GM12878 (cell line): ENCODE data around the gene PPIP5K2. TPM values are rescaled to one million over a fixed set of nuclear protein-coding genes. Genes with fewer than 3 reads are reported as not detected.

ENCODE experiments used
- ATAC-seq: fragments of 200-7000 bp; cut with Tn5 transposase; 3 replicates; pipeline ENCODE4 v1.9.1; 2020; ENCODE audit warnings: mild to moderate bottlenecking, moderate library complexity
- BruUV-seq: library from RNA; stranded (reverse); fragments of 400-500 nt; replicated peaks from 2 replicates; lab custom pipeline; 2021; lab: Mats Ljungman, UMichigan
- CTCF ChIA-PET: fragments of 300-600 bp; sonication (Branson Sonifier 250); formaldehyde crosslinking; extraction: SDS; loops from one replicate; lab custom pipeline; 2021; ENCODE audit warnings: inconsistent platforms; lab: Yijun Ruan, JAX
- POLR2A ChIA-PET: fragments of 350-600 bp; formaldehyde crosslinking; extraction: SDS; loops from one replicate; lab custom pipeline; 2021; ENCODE audit warnings: inconsistent platforms; lab: Charles Lee
- RAD21 ChIA-PET: fragments of 300-600 bp; sonication (Branson Sonifier 250); formaldehyde crosslinking; loops from one replicate; lab custom pipeline; 2023; ENCODE audit warnings: antibody characterized with exemption; ENCODE audit not compliant: unreplicated experiment; lab: Charles Lee
- SMC1A ChIA-PET: fragments of 300-600 bp; sonication (Branson Sonifier 250); formaldehyde crosslinking; loops from one replicate; lab custom pipeline; 2023; ENCODE audit not compliant: unreplicated experiment, uncharacterized antibody; lab: Charles Lee
- DNase-seq: peaks from one replicate; pipeline ENCODE4 v3.0.0-alpha.2; 2011; ENCODE audit warnings: low read depth, low spot score
- FAIRE-seq: peaks from 3 replicates; lab custom pipeline; 2011; peaks lifted over from hg19 to GRCh38; lab: Jason Lieb, UNC
- H2AFZ ChIP-seq: 2 replicates; pipeline ENCODE4 v1.6.0; 2011; ENCODE audit warnings: low read depth, low read length, control low read depth; ENCODE audit not compliant: control insufficient read depth
- H3K27ac ChIP-seq: 2 replicates; pipeline ENCODE4 v1.5.1; 2011; ENCODE audit warnings: control low read depth; ENCODE audit not compliant: control insufficient read depth, insufficient read depth
- H3K27me3 ChIP-seq, 2 experiments: replicated peaks in 1 of 2; 2 replicates each; pipeline versions ENCODE4 v1.6.0 to v1.6.1; 2011; ENCODE audit warnings: low read length in 1 of 2; ENCODE audit not compliant: control insufficient read depth in 2 of 2, insufficient read depth in 2 of 2
- H3K36me3 ChIP-seq, 2 experiments: 2 replicates each; pipeline ENCODE4 v1.5.1; 2011; ENCODE audit warnings: low read length in 1 of 2; ENCODE audit not compliant: control insufficient read depth in 2 of 2, insufficient read depth in 2 of 2
- H3K4me1 ChIP-seq: 2 replicates; pipeline ENCODE4 v1.6.1; 2011; ENCODE audit warnings: mild to moderate bottlenecking, low read length, moderate library complexity, mixed read lengths; ENCODE audit not compliant: control insufficient read depth, insufficient read depth
- H3K4me2 ChIP-seq: 2 replicates; pipeline ENCODE4 v1.6.0; 2011; ENCODE audit warnings: control low read depth; ENCODE audit not compliant: control insufficient read depth, insufficient read depth
- H3K4me3 ChIP-seq: fragments of 200-600 bp; sonication (generic); 2 replicates; pipeline ENCODE4 v1.5.1; 2016
- H3K79me2 ChIP-seq: 2 replicates; pipeline ENCODE4 v1.6.0; 2011; ENCODE audit warnings: low read length; ENCODE audit not compliant: control insufficient read depth, insufficient read depth
- H3K9ac ChIP-seq: 2 replicates; pipeline ENCODE4 v1.8.0; 2011; ENCODE audit warnings: low read length, control low read depth, mixed read lengths; ENCODE audit not compliant: control insufficient read depth, insufficient read depth
- H3K9me3 ChIP-seq: replicated peaks from 3 replicates; pipeline ENCODE4 v1.5.1; 2011; ENCODE audit warnings: mild to moderate bottlenecking, low read length; ENCODE audit not compliant: control insufficient read depth, insufficient read depth
- H4K20me1 ChIP-seq: 2 replicates; pipeline ENCODE4 v1.6.0; 2011; ENCODE audit not compliant: control insufficient read depth, insufficient read depth
- CBFB ChIP-seq: IDR thresholded peaks from 2 replicates; pipeline ENCODE4 v1.6.1; 2016; ENCODE audit warnings: antibody characterized with exemption, low read depth
- FOS ChIP-seq: IDR thresholded peaks from 3 replicates; pipeline ENCODE4 v1.6.1; 2011; ENCODE audit warnings: borderline replicate concordance; ENCODE audit not compliant: insufficient read length; ENCODE audit errors: extremely low read depth
- HDAC6 ChIP-seq: fragments of 200-600 bp; sonication (generic); IDR thresholded peaks from one replicate; pipeline ENCODE4 v1.8.0; 2017; ENCODE audit warnings: antibody characterized with exemption; ENCODE audit not compliant: unreplicated experiment
- JUND ChIP-seq: IDR thresholded peaks from 2 replicates; pipeline ENCODE4 v1.6.1; 2012; ENCODE audit warnings: low read depth, mild to moderate bottlenecking, low read length, improper control_type of control experiment, moderate library complexity
- MYC ChIP-seq: IDR thresholded peaks from 2 replicates; pipeline ENCODE4 v1.6.1; 2011; ENCODE audit warnings: mild to moderate bottlenecking, low read length, moderate library complexity, inconsistent platforms; ENCODE audit not compliant: insufficient read depth, insufficient replicate concordance, insufficient read length, severe bottlenecking
- NR2C2 ChIP-seq: IDR thresholded peaks from 2 replicates; pipeline ENCODE4 v1.6.1; 2011; ENCODE audit warnings: borderline replicate concordance, low read depth; ENCODE audit not compliant: control insufficient read depth, insufficient read length
- NRF1 ChIP-seq: conservative IDR thresholded peaks from 2 replicates; pipeline ENCODE4 v1.6.1; 2011; ENCODE audit warnings: mild to moderate bottlenecking, low read depth, low read length, improper control_type of control experiment
- SIN3A ChIP-seq: IDR thresholded peaks from 2 replicates; pipeline ENCODE4 v1.6.1; 2012; ENCODE audit warnings: low read depth, low read length, improper control_type of control experiment
- SMARCA5 ChIP-seq: fragments of 450-650 bp; IDR thresholded peaks from 2 replicates; pipeline ENCODE4 v1.6.1; 2017; ENCODE audit warnings: mild to moderate bottlenecking
- SMC3 ChIP-seq: IDR thresholded peaks from 2 replicates; pipeline ENCODE4 v1.6.1; 2011; ENCODE audit warnings: low read length, improper control_type of control experiment, borderline replicate concordance
- SP1 ChIP-seq: IDR thresholded peaks from one replicate; pipeline ENCODE4 v1.6.1; 2011; ENCODE audit warnings: low read depth, low read length
- SREBF2 ChIP-seq: IDR thresholded peaks from 2 replicates; pipeline ENCODE4 v1.6.1; 2012; ENCODE audit warnings: mild to moderate bottlenecking, low read length
- SUPT20H ChIP-seq: IDR thresholded peaks from 2 replicates; pipeline ENCODE4 v1.6.1; 2011; ENCODE audit warnings: low read depth, mild to moderate bottlenecking, low read length, moderate library complexity, borderline replicate concordance; ENCODE audit not compliant: control insufficient read depth
- TARDBP ChIP-seq: IDR thresholded peaks from 2 replicates; pipeline ENCODE4 v1.6.1; 2016; ENCODE audit warnings: borderline replicate concordance
- ZNF207 ChIP-seq: fragments of 450-650 bp; IDR thresholded peaks from 2 replicates; pipeline ENCODE4 v1.6.1; 2014; ENCODE audit warnings: antibody characterized with exemption, mild to moderate bottlenecking, borderline replicate concordance
- WGBS: methylation state at CpG from one replicate; pipeline ENCODE4 v1.1.6; 2016; ENCODE audit warnings: low lambda C conversion rate; ENCODE audit not compliant: insufficient replicate concordance, insufficient coverage; ENCODE audit errors: missing lambda C conversion rate; 5-methylcytosine and 5-hydroxymethylcytosine counted together
- in situ Hi-C: fragments of 300-500 bp; cut with MboI; formaldehyde crosslinking; loops from 9 replicates; pipeline ENCODE4 v1.14.3; 2018; ENCODE audit warnings: mixed read lengths
- intact Hi-C: fragments of 100-400 bp; cut with micrococcal nuclease; formaldehyde crosslinking; loops from one replicate; pipeline ENCODE4 v1.14.2; 2022; ENCODE audit not compliant: unreplicated experiment
- polyA plus RNA-seq, 11 experiments: library from polyadenylated mRNA; depleted of rRNA in 4 of 11; unstranded in 6 of 11; stranded (reverse) in 5 of 11; fragments of >200 nt; fragmentation: Nextera tagmentation in 4 of 11; fragmentation: Illumina TruSeq in 1 of 11; extraction: Ambion mirVana in 4 of 11; extraction: Trizol in 1 of 11; gene quantifications; 1 replicate in 1 of 11; 2 replicates in 10 of 11; pipeline versions ENCODE4 v1.2.1 to v1.2.3, GENCODE V29; 2011 to 2016; ENCODE audit warnings: inconsistent platforms in 2 of 11, missing spikeins in 2 of 11, low read depth in 1 of 11
- total RNA-seq, 4 experiments: library from RNA; depleted of rRNA in 3 of 4; stranded (reverse); fragments of >200 nt in 3 of 4; fragmentation: Illumina TruSeq in 1 of 4; extraction: Trizol in 1 of 4; gene quantifications; 2 replicates each; pipeline versions ENCODE4 v1.2.1 to v1.2.3, GENCODE V29; 2013 to 2021
- TF ChIP-seq, protein P1 (sequence below): fragments of 150-350 bp; IDR thresholded peaks from 2 replicates; pipeline ENCODE4 v1.6.1; 2014; ENCODE audit warnings: mild to moderate bottlenecking, low read depth, low read length
- TF ChIP-seq, protein P2 (sequence below): fragments of 450-650 bp; IDR thresholded peaks from 2 replicates; pipeline ENCODE4 v1.6.1; 2016; ENCODE audit warnings: mild to moderate bottlenecking
- TF ChIP-seq, protein P3 (sequence below): fragments of 150-350 bp; IDR thresholded peaks from 2 replicates; pipeline ENCODE4 v1.6.1; 2016; ENCODE audit warnings: low read depth, low read length

Gene PPIP5K2
- total and polyA plus RNA-seq, 10 of the 15 experiments (the other 5 are each of a cell fraction or from before 2014, with no cell fraction given) = 27.7 to 87.3 (median 58.6) TPM

DNA sequence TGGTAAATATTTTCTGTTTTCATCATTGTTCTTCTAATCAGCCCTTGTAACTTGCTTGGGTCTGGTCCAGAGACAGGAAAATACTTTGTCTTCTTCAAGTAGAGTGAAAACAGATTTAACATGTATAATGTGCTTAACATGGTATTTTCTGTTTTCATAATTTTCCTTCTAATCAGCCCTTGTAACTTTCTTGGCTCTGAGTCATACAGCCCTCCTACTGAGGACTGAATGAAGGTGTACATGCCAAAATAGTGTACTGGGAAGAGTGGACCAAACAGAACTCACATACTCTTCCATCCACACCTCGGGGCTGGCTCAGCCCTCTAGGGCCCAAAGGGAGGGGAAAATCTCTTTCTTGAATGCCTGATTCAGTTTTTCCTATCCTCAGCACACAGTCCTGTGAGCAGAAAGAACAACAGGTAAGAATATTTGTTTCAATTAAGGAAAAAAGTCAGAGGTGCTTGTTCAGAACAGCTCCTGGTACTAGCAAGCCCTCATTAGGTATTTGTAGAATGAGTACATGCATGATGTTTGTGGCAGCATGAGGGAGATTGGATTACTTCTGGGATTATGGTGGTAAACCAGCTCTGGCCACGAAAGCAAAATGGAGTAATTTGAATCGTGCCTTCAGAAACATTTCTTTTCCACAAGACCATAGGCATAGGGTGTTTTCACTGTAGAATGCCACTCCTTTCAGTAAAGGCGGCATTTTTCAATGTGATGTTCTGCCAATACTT is 114.3 kb downstream of the PPIP5K2 start (continued):
- TF ChIP-seq JUND (no peak), SUPT20H (no peak), HDAC6 (no peak), TARDBP (no peak), SP1 (no peak)
- TF ChIP-seq, protein P1, sequence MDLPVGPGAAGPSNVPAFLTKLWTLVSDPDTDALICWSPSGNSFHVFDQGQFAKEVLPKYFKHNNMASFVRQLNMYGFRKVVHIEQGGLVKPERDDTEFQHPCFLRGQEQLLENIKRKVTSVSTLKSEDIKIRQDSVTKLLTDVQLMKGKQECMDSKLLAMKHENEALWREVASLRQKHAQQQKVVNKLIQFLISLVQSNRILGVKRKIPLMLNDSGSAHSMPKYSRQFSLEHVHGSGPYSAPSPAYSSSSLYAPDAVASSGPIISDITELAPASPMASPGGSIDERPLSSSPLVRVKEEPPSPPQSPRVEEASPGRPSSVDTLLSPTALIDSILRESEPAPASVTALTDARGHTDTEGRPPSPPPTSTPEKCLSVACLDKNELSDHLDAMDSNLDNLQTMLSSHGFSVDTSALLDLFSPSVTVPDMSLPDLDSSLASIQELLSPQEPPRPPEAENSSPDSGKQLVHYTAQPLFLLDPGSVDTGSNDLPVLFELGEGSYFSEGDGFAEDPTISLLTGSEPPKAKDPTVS = no peak

DNA sequence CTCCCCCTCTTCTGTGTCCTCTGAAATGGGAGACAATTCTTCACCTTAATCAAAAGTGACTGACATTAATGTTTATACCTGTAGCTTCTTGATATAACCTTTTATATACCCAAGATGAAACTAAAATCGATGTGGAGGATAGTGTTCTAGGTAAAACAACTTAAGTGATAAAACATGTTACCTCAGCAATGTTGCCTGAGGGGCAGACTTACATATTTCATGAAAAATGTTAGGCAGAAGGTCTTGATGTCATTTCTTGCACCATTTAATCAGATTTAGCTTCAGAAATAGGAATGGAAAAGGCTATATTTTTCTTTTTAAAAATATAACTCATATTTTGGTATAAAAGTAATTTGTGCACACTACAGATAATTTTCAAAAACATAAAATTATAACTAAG is 115.8 kb downstream of the PPIP5K2 start:
- H3K4me1 ChIP-seq = no peaks in the 10 kb centered on the region
- SMC1A ChIA-PET = interaction anchor here (0.6 kb wide), 1 partner anchor 262 kb away, joined by 4 read pairs; no protein-coding TSS in a partner anchor
- H3K27me3 ChIP-seq = no peaks in the 10 kb centered on the region
- no peaks in the 10 kb centered on the region for H3K79me2 ChIP-seq
- no peak overlapping the region for H3K4me2 ChIP-seq
- H3K36me3 ChIP-seq = no peaks in the 10 kb centered on the region
- POLR2A ChIA-PET = no interaction called here
- DNase-seq = no peak
- no peaks in the 10 kb centered on the region for H4K20me1 ChIP-seq
- no peak overlapping the region for H3K4me3 ChIP-seq
- no peak overlapping the region for H2AFZ ChIP-seq
- WGBS = 0% methylated on average over 1 of the region's 1 CpG
- in situ Hi-C loops = no loop called here
- no peak for FAIRE-seq
- ATAC-seq = no peak
- RAD21 ChIA-PET = no interaction called here
- intact Hi-C loops = no loop called here
- BruUV-seq = no TSS peak
- H3K9ac ChIP-seq = no peak overlapping the region
- CTCF ChIA-PET = interaction anchor here (0.7 to 1.2 kb wide), 5 partner anchors 11 to 239 kb away, joined by 3 to 5 read pairs (median 3); no protein-coding TSS in a partner anchor
- H3K27ac ChIP-seq = no peak overlapping the region
- no peaks in the 10 kb centered on the region for H3K9me3 ChIP-seq
- no peak for TF ChIP-seq SREBF2
- no peak for TF ChIP-seq ZNF207
- TF ChIP-seq SMARCA5 = no peak
- TF ChIP-seq SMC3 = no peak
- TF ChIP-seq NR2C2 = no peak
- no peak for TF ChIP-seq FOS
- TF ChIP-seq SIN3A = no peak
- no peak for TF ChIP-seq CBFB
- TF ChIP-seq, protein P2, sequence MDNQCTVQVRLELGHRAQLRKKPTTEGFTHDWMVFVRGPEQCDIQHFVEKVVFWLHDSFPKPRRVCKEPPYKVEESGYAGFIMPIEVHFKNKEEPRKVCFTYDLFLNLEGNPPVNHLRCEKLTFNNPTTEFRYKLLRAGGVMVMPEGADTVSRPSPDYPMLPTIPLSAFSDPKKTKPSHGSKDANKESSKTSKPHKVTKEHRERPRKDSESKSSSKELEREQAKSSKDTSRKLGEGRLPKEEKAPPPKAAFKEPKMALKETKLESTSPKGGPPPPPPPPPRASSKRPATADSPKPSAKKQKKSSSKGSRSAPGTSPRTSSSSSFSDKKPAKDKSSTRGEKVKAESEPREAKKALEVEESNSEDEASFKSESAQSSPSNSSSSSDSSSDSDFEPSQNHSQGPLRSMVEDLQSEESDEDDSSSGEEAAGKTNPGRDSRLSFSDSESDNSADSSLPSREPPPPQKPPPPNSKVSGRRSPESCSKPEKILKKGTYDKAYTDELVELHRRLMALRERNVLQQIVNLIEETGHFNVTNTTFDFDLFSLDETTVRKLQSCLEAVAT = no peak
- TF ChIP-seq NRF1 = no peak
- no peak for TF ChIP-seq MYC
- TF ChIP-seq, protein P3, sequence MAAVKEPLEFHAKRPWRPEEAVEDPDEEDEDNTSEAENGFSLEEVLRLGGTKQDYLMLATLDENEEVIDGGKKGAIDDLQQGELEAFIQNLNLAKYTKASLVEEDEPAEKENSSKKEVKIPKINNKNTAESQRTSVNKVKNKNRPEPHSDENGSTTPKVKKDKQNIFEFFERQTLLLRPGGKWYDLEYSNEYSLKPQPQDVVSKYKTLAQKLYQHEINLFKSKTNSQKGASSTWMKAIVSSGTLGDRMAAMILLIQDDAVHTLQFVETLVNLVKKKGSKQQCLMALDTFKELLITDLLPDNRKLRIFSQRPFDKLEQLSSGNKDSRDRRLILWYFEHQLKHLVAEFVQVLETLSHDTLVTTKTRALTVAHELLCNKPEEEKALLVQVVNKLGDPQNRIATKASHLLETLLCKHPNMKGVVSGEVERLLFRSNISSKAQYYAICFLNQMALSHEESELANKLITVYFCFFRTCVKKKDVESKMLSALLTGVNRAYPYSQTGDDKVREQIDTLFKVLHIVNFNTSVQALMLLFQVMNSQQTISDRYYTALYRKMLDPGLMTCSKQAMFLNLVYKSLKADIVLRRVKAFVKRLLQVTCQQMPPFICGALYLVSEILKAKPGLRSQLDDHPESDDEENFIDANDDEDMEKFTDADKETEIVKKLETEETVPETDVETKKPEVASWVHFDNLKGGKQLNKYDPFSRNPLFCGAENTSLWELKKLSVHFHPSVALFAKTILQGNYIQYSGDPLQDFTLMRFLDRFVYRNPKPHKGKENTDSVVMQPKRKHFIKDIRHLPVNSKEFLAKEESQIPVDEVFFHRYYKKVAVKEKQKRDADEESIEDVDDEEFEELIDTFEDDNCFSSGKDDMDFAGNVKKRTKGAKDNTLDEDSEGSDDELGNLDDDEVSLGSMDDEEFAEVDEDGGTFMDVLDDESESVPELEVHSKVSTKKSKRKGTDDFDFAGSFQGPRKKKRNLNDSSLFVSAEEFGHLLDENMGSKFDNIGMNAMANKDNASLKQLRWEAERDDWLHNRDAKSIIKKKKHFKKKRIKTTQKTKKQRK = no peak
